Smooth muscle cell (in vitro differentiated cells): ENCODE measurements around the gene ANXA6. TPM values are rescaled to one million over a fixed set of nuclear protein-coding genes. Genes with fewer than 3 reads are reported as not detected.

ENCODE experiments used
- DNase-seq: peaks from one replicate; lab custom pipeline; 2025; ENCODE audit not compliant: unreplicated experiment; lab: John Stamatoyannopoulos, UW
- H2AFZ ChIP-seq: fragments of 200-600 bp; sonication (generic); 2 replicates; pipeline ENCODE4 v1.6.0; 2016; ENCODE audit warnings: antibody characterized with exemption, low read depth, mild to moderate bottlenecking
- H3F3A ChIP-seq: fragments of 200-600 bp; sonication (generic); 2 replicates; pipeline ENCODE4 v1.6.0; 2017; ENCODE audit warnings: antibody characterized with exemption, low read depth
- H3K27ac ChIP-seq: fragments of 200-600 bp; sonication (generic); 2 replicates; pipeline ENCODE4 v1.5.1; 2016; ENCODE audit warnings: low read depth, mild to moderate bottlenecking
- H3K27me3 ChIP-seq: fragments of 200-600 bp; sonication (generic); 2 replicates; pipeline ENCODE4 v1.6.1; 2016; ENCODE audit warnings: low read depth, mild to moderate bottlenecking
- H3K36me3 ChIP-seq: fragments of 200-600 bp; sonication (generic); 2 replicates; pipeline ENCODE4 v1.5.1; 2016; ENCODE audit warnings: low read depth
- H3K4me1 ChIP-seq: fragments of 200-600 bp; sonication (generic); 2 replicates; pipeline ENCODE4 v1.5.1; 2016; ENCODE audit warnings: low read depth
- H3K4me2 ChIP-seq: fragments of 200-600 bp; sonication (generic); 2 replicates; pipeline ENCODE4 v1.6.0; 2016; ENCODE audit warnings: mild to moderate bottlenecking
- H3K4me3 ChIP-seq: fragments of 200-600 bp; sonication (generic); 2 replicates; pipeline ENCODE4 v1.5.1; 2016; ENCODE audit warnings: mild to moderate bottlenecking
- H3K79me2 ChIP-seq: fragments of 200-600 bp; sonication (generic); 2 replicates; pipeline ENCODE4 v1.6.0; 2016; ENCODE audit warnings: low read depth, mild to moderate bottlenecking
- H3K9ac ChIP-seq: fragments of 200-600 bp; sonication (generic); 2 replicates; pipeline ENCODE4 v1.6.0; 2016; ENCODE audit warnings: low read depth
- H3K9me3 ChIP-seq: fragments of 200-600 bp; sonication (generic); replicated peaks from 2 replicates; pipeline ENCODE4 v1.5.1; 2016; ENCODE audit warnings: low read depth
- H4K20me1 ChIP-seq: fragments of 200-600 bp; sonication (generic); 2 replicates; pipeline ENCODE4 v1.6.0; 2016; ENCODE audit warnings: low read depth
- CTCF ChIP-seq: fragments of 200-600 bp; sonication (generic); IDR thresholded peaks from 2 replicates; pipeline ENCODE4 v1.5.1; 2017; ENCODE audit warnings: borderline replicate concordance, mild to moderate bottlenecking, antibody characterized with exemption; ENCODE audit not compliant: insufficient read depth, poor library complexity, severe bottlenecking
- WGBS: methylation state at CpG from one replicate; pipeline ENCODE4 v1.1.7; 2016; ENCODE audit warnings: low lambda C conversion rate; 5-methylcytosine and 5-hydroxymethylcytosine counted together
- polyA plus RNA-seq: library from polyadenylated mRNA; unstranded; fragments of >200 nt; fragmentation: Nextera tagmentation; extraction: Ambion mirVana; gene quantifications from 2 replicates; pipeline ENCODE4 v1.2.1, GENCODE V29; 2016
- total RNA-seq: library from RNA; depleted of rRNA; stranded (reverse); fragments of >200 nt; gene quantifications from 2 replicates; pipeline ENCODE4 v1.2.3, GENCODE V29; 2014

Gene ANXA6
- total and polyA plus RNA-seq, 2 experiments from 2014 or later: 264 to 279 TPM

GRCh38 chr5:151104795-151105194 is 52.8 kb downstream of the ANXA6 start:
- no peaks in the 10 kb centered on the region for H3K27me3 ChIP-seq
- H3F3A ChIP-seq: no peaks in the 10 kb centered on the region
- no peak for TF ChIP-seq CTCF
- H3K27ac ChIP-seq: no peak overlapping the region
- 83% methylated on average over 5 of the region's 5 CpGs for WGBS
- H4K20me1 ChIP-seq: peaks cover 14% of the 10 kb centered on the region
- H3K4me1 ChIP-seq: no peaks in the 10 kb centered on the region
- H3K36me3 ChIP-seq: no peaks in the 10 kb centered on the region
- H3K9me3 ChIP-seq: no peaks in the 10 kb centered on the region
- H3K79me2 ChIP-seq: no peaks in the 10 kb centered on the region
- DNase-seq: no peak
- no peak overlapping the region for H3K9ac ChIP-seq
- no peak overlapping the region for H3K4me2 ChIP-seq
- no peak overlapping the region for H2AFZ ChIP-seq
- no peak overlapping the region for H3K4me3 ChIP-seq

GRCh38 chr5:151101746-151102145 is 55.8 kb downstream of the ANXA6 start:
- no peak for DNase-seq
- Histone ChIP-seq H3K36me3 (no peaks in the 10 kb centered on the region), H3K9me3 (no peaks in the 10 kb centered on the region), H3K4me3 (no peak overlapping the region), H3K9ac (no peak overlapping the region), H3K79me2 (no peaks in the 10 kb centered on the region), H3K27me3 (no peaks in the 10 kb centered on the region), H3K4me1 (no peaks in the 10 kb centered on the region), H3K4me2 (no peak overlapping the region), H2AFZ (no peak overlapping the region), H3K27ac (no peak overlapping the region), H4K20me1 (peaks cover 7% of the 10 kb centered on the region), H3F3A (peaks cover 7% of the 10 kb centered on the region)
- no peak for TF ChIP-seq CTCF
- 96% methylated on average over 4 of the region's 4 CpGs for WGBS

- Histone ChIP-seq H3K79me2 (no peaks in the 10 kb centered on the region), H3F3A (peaks cover 7% of the 10 kb centered on the region), H2AFZ (no peak overlapping the region), H3K27me3 (no peaks in the 10 kb centered on the region), H4K20me1 (peaks cover 3% of the 10 kb centered on the region), H3K4me3 (no peak overlapping the region), H3K4me1 (no peaks in the 10 kb centered on the region), H3K27ac (no peak overlapping the region), H3K4me2 (no peak overlapping the region), H3K9me3 (no peaks in the 10 kb centered on the region), H3K9ac (no peak overlapping the region), H3K36me3 (no peaks in the 10 kb centered on the region)
- TF ChIP-seq CTCF: no peak
- no peak for DNase-seq
- 44% methylated on average over 9 of the region's 9 CpGs for WGBS
These were observed 56.4 kb downstream of the ANXA6 start for GRCh38 chr5:151101151-151101550.

- no peaks in the 10 kb centered on the region for H3K4me1 ChIP-seq
- H3F3A ChIP-seq: peaks cover 7% of the 10 kb centered on the region
- TF ChIP-seq CTCF: no peak
- H3K9me3 ChIP-seq: no peaks in the 10 kb centered on the region
- WGBS: 95% methylated on average over 4 of the region's 4 CpGs
- H3K27me3 ChIP-seq: no peaks in the 10 kb centered on the region
- no peaks in the 10 kb centered on the region for H3K36me3 ChIP-seq
- H4K20me1 ChIP-seq: no peaks in the 10 kb centered on the region
- no peak overlapping the region for H3K4me2 ChIP-seq
- no peak overlapping the region for H3K27ac ChIP-seq
- no peak overlapping the region for H3K4me3 ChIP-seq
- DNase-seq: no peak
- no peak overlapping the region for H2AFZ ChIP-seq
- H3K79me2 ChIP-seq: no peaks in the 10 kb centered on the region
- no peak overlapping the region for H3K9ac ChIP-seq
These were observed 56.9 kb downstream of the ANXA6 start for GRCh38 chr5:151100681-151101080.
